MM.1S (cell line): ENCODE data around the gene TUT7.

Experiments
- CTCF ChIP-seq: fragments of 300-600 bp; sonication (generic); IDR thresholded peaks from 2 replicates; pipeline ENCODE4 v1.5.1; 2016; ENCODE audit warnings: antibody characterized with exemption, low read length, mixed read lengths
- EZH2 ChIP-seq: fragments of 300-600 bp; sonication (generic); optimal IDR thresholded peaks from 2 replicates; pipeline ENCODE3; 2017; ENCODE audit warnings: low read depth, mild to moderate bottlenecking, antibody characterized with exemption, low read length, mixed read lengths
- EZH2phosphoT487 ChIP-seq: fragments of 300-600 bp; sonication (generic); IDR thresholded peaks from 2 replicates; pipeline ENCODE4 v1.6.1; 2018; ENCODE audit warnings: antibody characterized with exemption, low read length

GRCh38 chr9:86287013-86287412 lies 67.2 kb downstream of the TUT7 start:
- TF ChIP-seq EZH2phosphoT487 = no peak
- TF ChIP-seq CTCF = no peak
- no peak for TF ChIP-seq EZH2
